Measurements from ENCODE around the gene LONRF2. TPM values are rescaled to one million over a fixed set of nuclear protein-coding genes. Genes with fewer than 3 reads are reported as not detected.
"Not testable (repeated sequence)": the region's sequence is repeated elsewhere in the genome, so short reads cannot be mapped to it uniquely, and the experiment has no call there.

The LONRF2 gene
- total RNA-seq = 1 to 10 TPM; 3.1 to 3.8 TPM
- 1 to 10 TPM; 2.5 to 4.6 (median 3.4) TPM for polyA plus RNA-seq (ENCODE audit: insufficient read length in 6 of 6)
- long read RNA-seq, donor 1 = 0 reads
- long read RNA-seq, donor 2, full-length matches to known transcripts = 1 of 1 reads
- long read RNA-seq, donor 2, partial matches to known transcripts = 0 of 1 reads
- long read RNA-seq, donor 2, other reads (novel, unspliced or antisense) = 0 of 1 reads
- long read RNA-seq, donor 3 = 0 reads
- long read RNA-seq, donor 4 = 0 reads
- long read RNA-seq, donor 5 = 0 reads
- long read RNA-seq, donor 6 = 0 reads
- long read RNA-seq, donor 7 = 0 reads
- long read RNA-seq, donor 8, full-length matches to known transcripts = 1 of 1 reads
- long read RNA-seq, donor 8, partial matches to known transcripts = 0 of 1 reads
- long read RNA-seq, donor 8, other reads (novel, unspliced or antisense) = 0 of 1 reads
- long read RNA-seq, donor 9 = 0 reads
- long read RNA-seq, donor 10 = 0 reads
- long read RNA-seq, donor 11 = 0 reads
- long read RNA-seq, donor 12, full-length matches to known transcripts = 1 of 1 reads
- long read RNA-seq, donor 12, partial matches to known transcripts = 0 of 1 reads
- long read RNA-seq, donor 12, other reads (novel, unspliced or antisense) = 0 of 1 reads

GRCh38 chr2:100321866-100322820 is at the start of gene LONRF2:
Gene LONRF2 (minus strand): TSS chr2:100322501. CDS start chr2:100322093, 408 bp downstream.
- Histone ChIP-seq H3K4me1 (peaks cover 0 to 5% of the 10 kb centered on the region in 2 donors), H3K27me3 (peaks cover 22 to 87% of the 10 kb centered on the region in 2 donors), H3K9me3 (peaks cover 0 to 11% of the 10 kb centered on the region in 2 donors), H3K27ac (peak within 1 kb of the TSS; percentile 30 to 37), H3K4me3 (peak within 1 kb of the TSS; percentile 31 to 44), H3K36me3 (no peaks in the 10 kb centered on the region)
- ATAC-seq (peak; percentile 80), DNase-seq (peak; percentile 17 to 86 (median 30))
- intact Hi-C loops (cut with DNase I) = no loop called here
- TF ChIP-seq CTCF (IDR thresholded peaks at IDR 0.05) = no peak

- no peak for DNase-seq
- Histone ChIP-seq H3K36me3 (no peaks in the 10 kb centered on the region), H3K9me3 (peaks cover 0 to 33% of the 10 kb centered on the region in 2 donors), H3K4me1 (no peaks in the 10 kb centered on the region), H3K27ac (no peak overlapping the region), H3K27me3 (no peaks in the 10 kb centered on the region), H3K4me3 (no peak overlapping the region)
- no peak for TF ChIP-seq CTCF (IDR thresholded peaks at IDR 0.05)
- no peak for ATAC-seq
- intact Hi-C loops (cut with DNase I) = no loop called here
Observed at GRCh38 chr2:100367163-100367562, 44.9 kb upstream of the LONRF2 start.

- Histone ChIP-seq H3K36me3 (no peaks in the 10 kb centered on the region), H3K4me3 (no peak overlapping the region), H3K4me1 (no peaks in the 10 kb centered on the region), H3K27me3 (no peaks in the 10 kb centered on the region), H3K9me3 (peaks cover 0 to 39% of the 10 kb centered on the region in 2 donors), H3K27ac (no peak overlapping the region)
- ATAC-seq (no peak), DNase-seq (peak in 1 of 4 donors; percentile 37)
- no peak for TF ChIP-seq CTCF (IDR thresholded peaks at IDR 0.05)
- intact Hi-C loops (cut with DNase I) = no loop called here
Observed at GRCh38 chr2:100365434-100365833, 43.1 kb upstream of the LONRF2 start.

GRCh38 chr2:100362269-100362668 is 40.0 kb upstream of the LONRF2 start:
- H3K27ac ChIP-seq; H3K4me1 ChIP-seq; H3K27me3 ChIP-seq; H3K36me3 ChIP-seq; H3K4me3 ChIP-seq; DNase-seq; ATAC-seq; intact Hi-C loops (cut with DNase I): not testable (repeated sequence)
- peaks cover 0 to 29% of the 10 kb centered on the region in 2 donors for H3K9me3 ChIP-seq

GRCh38 chr2:100359576-100359975 is 37.3 kb upstream of the LONRF2 start:
- peaks cover 0 to 29% of the 10 kb centered on the region in 2 donors for H3K9me3 ChIP-seq
- intact Hi-C loops (cut with DNase I) = no loop called here
- DNase-seq (no peak), ATAC-seq (no peak)
- no peak overlapping the region for H3K27ac ChIP-seq
- H3K4me3 ChIP-seq = no peak overlapping the region
- no peak for TF ChIP-seq CTCF (IDR thresholded peaks at IDR 0.05)
- no peaks in the 10 kb centered on the region for H3K4me1 ChIP-seq
- no peaks in the 10 kb centered on the region for H3K36me3 ChIP-seq
- H3K27me3 ChIP-seq = no peaks in the 10 kb centered on the region

All from left lung (tissue), 14 donors.